SK-N-SH treated with all-trans-retinoic acid at 6 μM for 48 hours (cell line): ENCODE results near the gene RNF213.

ENCODE experiments used
- ATAC-seq: fragments of 200-7000 bp; cut with Tn5 transposase; 3 replicates; pipeline ENCODE4 v1.9.1; 2020; ENCODE audit warnings: mild to moderate bottlenecking, moderate library complexity
- ARNTL ChIP-seq: fragments of 450-650 bp; formaldehyde crosslinking; IDR thresholded peaks from 2 replicates; pipeline ENCODE4 v1.5.0; 2020; ENCODE audit warnings: low read depth, mild to moderate bottlenecking, moderate library complexity, borderline replicate concordance
- CSDC2 ChIP-seq: fragments of 250-450 bp; sonication (Bioruptor Pico); IDR thresholded peaks from 2 replicates; pipeline ENCODE4 v1.5.0; 2020; ENCODE audit warnings: mild to moderate bottlenecking, moderate library complexity
- ESRRG ChIP-seq: fragments of 250-450 bp; sonication (Bioruptor Pico); IDR thresholded peaks from 2 replicates; pipeline ENCODE4 v1.6.1; 2021; ENCODE audit warnings: mild to moderate bottlenecking
- ISL1 ChIP-seq: fragments of 250-450 bp; sonication (Bioruptor Pico); IDR thresholded peaks from 2 replicates; pipeline ENCODE4 v2.1.2; 2022; ENCODE audit warnings: mild to moderate bottlenecking, moderate library complexity
- OSR1 ChIP-seq: fragments of 250-450 bp; sonication (Bioruptor Pico); IDR thresholded peaks from 2 replicates; pipeline ENCODE4 v1.8.0; 2022; ENCODE audit warnings: moderate library complexity, mild to moderate bottlenecking, inconsistent platforms
- POU6F1 ChIP-seq: fragments of 250-450 bp; sonication (Bioruptor Pico); IDR thresholded peaks from 2 replicates; pipeline ENCODE4 v1.8.0; 2021; ENCODE audit warnings: low read depth, mild to moderate bottlenecking, moderate library complexity, borderline replicate concordance
- PPARA ChIP-seq: fragments of 250-450 bp; sonication (Bioruptor Pico); IDR thresholded peaks from 2 replicates; pipeline ENCODE4 v1.5.0; 2020; ENCODE audit warnings: mild to moderate bottlenecking, borderline replicate concordance
- RARB ChIP-seq: fragments of 250-450 bp; sonication (Bioruptor Pico); IDR thresholded peaks from 2 replicates; pipeline ENCODE4 v1.8.0; 2021; ENCODE audit warnings: mild to moderate bottlenecking, moderate library complexity
- SNAI2 ChIP-seq: fragments of 250-450 bp; sonication (Bioruptor Pico); IDR thresholded peaks from 2 replicates; pipeline ENCODE4 v1.5.0; 2020; ENCODE audit warnings: mild to moderate bottlenecking, moderate library complexity
- TCF4 ChIP-seq: fragments of 250-450 bp; sonication (Bioruptor Pico); IDR thresholded peaks from 2 replicates; pipeline ENCODE4 v1.8.0; 2021; ENCODE audit warnings: mild to moderate bottlenecking, moderate library complexity, borderline replicate concordance
- TOX ChIP-seq: fragments of 250-450 bp; sonication (Bioruptor Pico); IDR thresholded peaks from 2 replicates; pipeline ENCODE4 v1.8.0; 2021; ENCODE audit warnings: mild to moderate bottlenecking, moderate library complexity, borderline replicate concordance
- ZC3H10 ChIP-seq: fragments of 250-450 bp; sonication (Bioruptor Pico); IDR thresholded peaks from 2 replicates; pipeline ENCODE4 v1.5.1; 2021; ENCODE audit warnings: mild to moderate bottlenecking, moderate library complexity
- ZFP3 ChIP-seq: fragments of 250-450 bp; sonication (Bioruptor Pico); IDR thresholded peaks from 2 replicates; pipeline ENCODE4 v1.5.0; 2020; ENCODE audit warnings: mild to moderate bottlenecking, moderate library complexity
- ZFP30 ChIP-seq: fragments of 450-650 bp; formaldehyde crosslinking; IDR thresholded peaks from 2 replicates; pipeline ENCODE4 v1.5.0; 2022; ENCODE audit warnings: mild to moderate bottlenecking, moderate library complexity
- ZNF565 ChIP-seq: fragments of 450-650 bp; formaldehyde crosslinking; conservative IDR thresholded peaks from 2 replicates; pipeline ENCODE4 v1.5.0; 2020; ENCODE audit warnings: low read depth, mild to moderate bottlenecking, moderate library complexity
- ZNF8 ChIP-seq: fragments of 450-650 bp; formaldehyde crosslinking; IDR thresholded peaks from 2 replicates; pipeline ENCODE4 v1.5.0; 2020; ENCODE audit warnings: mild to moderate bottlenecking, moderate library complexity
- TF ChIP-seq, protein P1 (sequence below): fragments of 250-450 bp; sonication (Bioruptor Pico); IDR thresholded peaks from 2 replicates; pipeline ENCODE4 v1.5.1; 2021; ENCODE audit warnings: mild to moderate bottlenecking, moderate library complexity
- TF ChIP-seq, protein P2 (sequence below): fragments of 250-450 bp; sonication (Bioruptor Pico); IDR thresholded peaks from 2 replicates; pipeline ENCODE4 v1.5.1; 2020; ENCODE audit warnings: low read depth, mild to moderate bottlenecking, moderate library complexity
- TF ChIP-seq, protein P3 (sequence below): fragments of 250-450 bp; sonication (Bioruptor Pico); IDR thresholded peaks from 2 replicates; pipeline ENCODE4 v1.5.0; 2020; ENCODE audit warnings: mild to moderate bottlenecking, moderate library complexity

RNF213 gene

DNA sequence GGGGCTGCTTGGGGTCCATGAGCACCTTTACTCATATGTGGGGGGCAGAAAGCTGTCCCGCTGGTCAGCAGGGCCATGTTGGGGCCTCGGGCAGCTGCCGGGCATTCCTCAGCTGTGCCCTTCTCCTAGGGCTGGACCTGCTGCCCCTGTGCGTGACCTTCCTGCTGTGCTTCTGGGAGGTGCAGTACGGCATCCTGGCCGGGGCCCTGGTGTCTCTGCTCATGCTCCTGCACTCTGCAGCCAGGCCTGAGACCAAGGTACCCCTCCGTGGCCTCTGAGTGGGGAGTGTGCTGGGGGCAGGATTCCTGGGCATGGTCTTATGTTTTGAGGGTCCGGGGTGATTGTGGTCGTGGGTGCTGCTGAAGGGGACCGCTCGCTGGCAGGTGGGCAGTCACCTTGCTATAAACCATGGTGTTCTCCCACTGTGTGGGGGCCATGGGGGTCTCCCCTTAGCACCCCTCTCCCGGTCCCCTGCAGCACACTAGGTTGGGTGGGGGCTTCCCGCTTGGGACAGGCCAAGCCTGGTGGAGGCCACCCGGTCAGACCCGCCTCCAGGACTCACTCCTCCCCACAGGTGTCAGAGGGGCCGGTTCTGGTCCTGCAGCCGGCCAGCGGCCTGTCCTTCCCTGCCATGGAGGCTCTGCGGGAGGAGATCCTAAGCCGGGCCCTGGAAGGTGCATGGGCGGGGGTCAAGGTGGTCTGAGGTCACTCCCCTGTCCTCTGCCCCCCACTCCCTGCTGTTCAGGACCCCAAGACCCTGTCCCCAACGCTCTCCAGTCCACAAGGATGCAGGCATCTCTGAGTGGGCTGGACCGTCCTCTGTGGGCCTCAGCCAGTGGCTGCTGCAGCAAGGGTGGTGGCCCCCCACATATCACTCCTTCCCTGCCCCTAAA is 12.4 kb upstream of the RNF213 start:
- no peak for ATAC-seq
- TF ChIP-seq PPARA (no peak), ISL1 (CRISPR knock-in tag) (no peak), TCF4 (CRISPR knock-in tag) (no peak), ZC3H10 (CRISPR knock-in tag) (no peak), ZFP30 (CRISPR knock-in tag) (no peak), ZNF565 (CRISPR knock-in tag) (no peak), ZNF8 (CRISPR knock-in tag) (no peak), TOX (CRISPR knock-in tag) (no peak), SNAI2 (CRISPR knock-in tag) (no peak), ZFP3 (CRISPR knock-in tag) (no peak), ESRRG (no peak), RARB (CRISPR knock-in tag) (no peak), ARNTL (no peak), POU6F1 (CRISPR knock-in tag) (no peak), OSR1 (CRISPR knock-in tag) (no peak), CSDC2 (no peak)
- TF ChIP-seq, protein P1, sequence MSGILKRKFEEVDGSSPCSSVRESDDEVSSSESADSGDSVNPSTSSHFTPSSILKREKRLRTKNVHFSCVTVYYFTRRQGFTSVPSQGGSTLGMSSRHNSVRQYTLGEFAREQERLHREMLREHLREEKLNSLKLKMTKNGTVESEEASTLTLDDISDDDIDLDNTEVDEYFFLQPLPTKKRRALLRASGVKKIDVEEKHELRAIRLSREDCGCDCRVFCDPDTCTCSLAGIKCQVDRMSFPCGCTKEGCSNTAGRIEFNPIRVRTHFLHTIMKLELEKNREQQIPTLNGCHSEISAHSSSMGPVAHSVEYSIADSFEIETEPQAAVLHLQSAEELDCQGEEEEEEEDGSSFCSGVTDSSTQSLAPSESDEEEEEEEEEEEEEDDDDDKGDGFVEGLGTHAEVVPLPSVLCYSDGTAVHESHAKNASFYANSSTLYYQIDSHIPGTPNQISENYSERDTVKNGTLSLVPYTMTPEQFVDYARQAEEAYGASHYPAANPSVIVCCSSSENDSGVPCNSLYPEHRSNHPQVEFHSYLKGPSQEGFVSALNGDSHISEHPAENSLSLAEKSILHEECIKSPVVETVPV (CRISPR knock-in tag), result no peak
- TF ChIP-seq, protein P2, sequence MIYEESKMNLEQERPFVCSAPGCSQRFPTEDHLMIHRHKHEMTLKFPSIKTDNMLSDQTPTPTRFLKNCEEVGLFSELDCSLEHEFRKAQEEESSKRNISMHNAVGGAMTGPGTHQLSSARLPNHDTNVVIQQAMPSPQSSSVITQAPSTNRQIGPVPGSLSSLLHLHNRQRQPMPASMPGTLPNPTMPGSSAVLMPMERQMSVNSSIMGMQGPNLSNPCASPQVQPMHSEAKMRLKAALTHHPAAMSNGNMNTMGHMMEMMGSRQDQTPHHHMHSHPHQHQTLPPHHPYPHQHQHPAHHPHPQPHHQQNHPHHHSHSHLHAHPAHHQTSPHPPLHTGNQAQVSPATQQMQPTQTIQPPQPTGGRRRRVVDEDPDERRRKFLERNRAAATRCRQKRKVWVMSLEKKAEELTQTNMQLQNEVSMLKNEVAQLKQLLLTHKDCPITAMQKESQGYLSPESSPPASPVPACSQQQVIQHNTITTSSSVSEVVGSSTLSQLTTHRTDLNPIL (CRISPR knock-in tag), result no peak
- TF ChIP-seq, protein P3, sequence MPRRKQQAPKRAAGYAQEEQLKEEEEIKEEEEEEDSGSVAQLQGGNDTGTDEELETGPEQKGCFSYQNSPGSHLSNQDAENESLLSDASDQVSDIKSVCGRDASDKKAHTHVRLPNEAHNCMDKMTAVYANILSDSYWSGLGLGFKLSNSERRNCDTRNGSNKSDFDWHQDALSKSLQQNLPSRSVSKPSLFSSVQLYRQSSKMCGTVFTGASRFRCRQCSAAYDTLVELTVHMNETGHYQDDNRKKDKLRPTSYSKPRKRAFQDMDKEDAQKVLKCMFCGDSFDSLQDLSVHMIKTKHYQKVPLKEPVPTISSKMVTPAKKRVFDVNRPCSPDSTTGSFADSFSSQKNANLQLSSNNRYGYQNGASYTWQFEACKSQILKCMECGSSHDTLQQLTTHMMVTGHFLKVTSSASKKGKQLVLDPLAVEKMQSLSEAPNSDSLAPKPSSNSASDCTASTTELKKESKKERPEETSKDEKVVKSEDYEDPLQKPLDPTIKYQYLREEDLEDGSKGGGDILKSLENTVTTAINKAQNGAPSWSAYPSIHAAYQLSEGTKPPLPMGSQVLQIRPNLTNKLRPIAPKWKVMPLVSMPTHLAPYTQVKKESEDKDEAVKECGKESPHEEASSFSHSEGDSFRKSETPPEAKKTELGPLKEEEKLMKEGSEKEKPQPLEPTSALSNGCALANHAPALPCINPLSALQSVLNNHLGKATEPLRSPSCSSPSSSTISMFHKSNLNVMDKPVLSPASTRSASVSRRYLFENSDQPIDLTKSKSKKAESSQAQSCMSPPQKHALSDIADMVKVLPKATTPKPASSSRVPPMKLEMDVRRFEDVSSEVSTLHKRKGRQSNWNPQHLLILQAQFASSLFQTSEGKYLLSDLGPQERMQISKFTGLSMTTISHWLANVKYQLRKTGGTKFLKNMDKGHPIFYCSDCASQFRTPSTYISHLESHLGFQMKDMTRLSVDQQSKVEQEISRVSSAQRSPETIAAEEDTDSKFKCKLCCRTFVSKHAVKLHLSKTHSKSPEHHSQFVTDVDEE (CRISPR knock-in tag), result no peak

GRCh38 chr17:80248894-80249710 is 11.6 kb upstream of the RNF213 start:
- ATAC-seq, result no peak
- TF ChIP-seq OSR1 (CRISPR knock-in tag) (no peak), CSDC2 (no peak), ARNTL (no peak), RARB (CRISPR knock-in tag) (no peak), ZNF565 (CRISPR knock-in tag) (no peak)
- TF ChIP-seq, protein P1 (CRISPR knock-in tag), result no peak
- TF ChIP-seq, protein P3 (CRISPR knock-in tag), result no peak
